Kasumi-1 (cell line): Measurements from ENCODE around the gene MAGI2.
A peak's percentile ranks its signal among the peaks of the same experiment; 100 is the strongest.
"Not testable (repeated sequence)": the region's sequence is repeated elsewhere in the genome, so short reads cannot be mapped to it uniquely, and the experiment has no call there.

Experiments
- DNase-seq, 2 experiments: peaks; one replicate each; lab custom pipeline; 2025; lab: John Stamatoyannopoulos, UW

Gene MAGI2

DNA sequence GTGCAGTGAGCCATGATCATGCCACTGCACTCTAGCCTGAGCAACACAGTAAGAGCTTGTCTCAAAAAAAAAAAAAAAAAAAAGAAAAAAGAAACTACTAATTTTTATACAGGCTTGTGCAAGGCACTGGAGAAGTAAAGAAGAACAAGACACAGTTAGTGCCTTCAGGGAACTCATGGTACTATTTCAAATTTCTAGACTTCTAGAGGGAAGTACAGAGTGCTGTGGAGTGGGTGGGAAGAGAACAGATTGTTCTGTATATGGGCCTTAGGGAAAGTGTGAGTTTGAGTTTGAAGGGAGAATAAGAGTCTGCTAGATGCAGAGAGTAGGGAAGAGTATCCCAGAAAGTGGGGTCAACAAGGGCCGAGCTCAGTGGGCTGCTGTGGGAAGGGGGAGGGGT lies 1420.1 kb downstream of the MAGI2 start:
- no peak for DNase-seq

DNA sequence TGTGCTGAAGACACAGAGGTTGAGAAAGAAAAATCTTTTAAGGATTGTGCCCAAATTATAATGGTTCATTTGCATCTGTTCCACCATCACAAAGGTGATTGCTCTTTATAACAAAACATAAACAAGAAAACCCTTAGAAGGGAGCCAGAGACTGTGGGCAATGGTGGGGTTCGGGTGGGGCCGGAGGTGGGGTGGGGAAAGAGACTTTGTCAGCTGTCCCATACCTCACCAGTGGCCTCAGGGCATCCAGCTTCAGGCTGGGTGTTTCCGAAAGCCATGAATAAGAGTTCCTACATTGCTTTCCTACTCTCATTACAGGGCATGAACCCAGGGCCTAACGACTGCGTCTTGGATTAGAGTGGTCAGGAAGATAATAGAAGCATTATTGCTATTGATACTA lies 1427.0 kb downstream of the MAGI2 start:
- no peak for DNase-seq

GRCh38 chr7:78024591-78024990 lies 1428.9 kb downstream of the MAGI2 start:
- no peak for DNase-seq

- DNase-seq = no peak
Measured at GRCh38 chr7:78023191-78023590, 1430.3 kb downstream of the MAGI2 start.

DNA sequence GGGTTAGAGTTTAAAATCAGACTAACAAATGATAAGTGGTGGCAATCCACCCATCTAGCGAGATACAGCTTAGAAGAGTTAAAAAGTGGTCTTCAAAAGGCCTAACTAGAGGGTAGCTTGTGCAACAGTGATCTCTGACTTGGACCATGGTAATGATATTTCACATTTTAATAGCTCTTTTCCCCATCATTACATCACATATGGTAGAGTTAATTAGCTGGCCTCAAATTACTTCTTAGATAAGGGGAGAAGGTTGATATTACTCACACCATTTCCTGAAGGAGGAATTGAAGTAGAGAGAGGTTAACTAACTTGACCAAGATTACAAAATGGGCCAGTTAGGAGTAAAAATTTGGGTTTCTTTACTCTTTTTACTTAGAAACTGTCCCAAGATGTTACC lies 1431.3 kb downstream of the MAGI2 start:
- DNase-seq = no peak

- peak in 1 of 2 experiments; percentile 19 for DNase-seq
Measured at GRCh38 chr7:78020874-78021249, 1432.6 kb downstream of the MAGI2 start.

DNA sequence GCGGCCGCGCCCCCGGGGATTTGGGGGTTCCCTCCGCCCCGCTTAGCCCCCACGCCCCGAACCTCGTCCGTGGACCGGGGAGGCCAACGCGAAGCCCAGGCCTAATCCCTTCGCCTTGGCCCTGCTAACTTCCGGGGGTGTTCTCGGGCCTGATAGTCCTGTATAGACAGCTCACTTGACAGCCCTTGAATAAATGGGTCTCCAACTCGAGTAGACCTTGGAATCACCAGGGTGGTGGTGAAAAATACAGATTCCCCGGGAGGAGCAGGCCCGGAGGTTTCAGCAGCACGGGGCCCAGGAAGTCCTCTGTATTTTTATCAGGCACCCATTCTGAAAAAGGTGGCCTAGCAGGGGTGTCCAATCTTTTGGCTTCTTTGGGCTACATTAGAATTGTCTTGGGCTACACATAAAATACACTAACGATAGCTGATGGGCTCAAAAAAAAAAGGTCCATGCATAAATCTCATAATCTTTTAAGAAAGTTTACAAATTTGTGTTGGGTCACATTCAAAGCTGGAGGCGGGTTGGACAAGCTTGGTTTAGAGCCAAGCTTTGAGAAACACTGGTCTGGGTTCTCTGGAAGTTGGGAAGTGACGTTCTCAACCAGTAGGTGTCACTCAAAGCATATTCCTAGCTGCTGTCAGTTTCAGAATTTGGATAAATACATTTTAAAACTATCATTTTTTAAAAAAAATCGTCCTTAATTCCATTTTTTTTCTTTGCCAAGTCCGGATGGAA lies 1433.2 kb downstream of the MAGI2 start:
- DNase-seq = peak; percentile 69 to 72

DNA sequence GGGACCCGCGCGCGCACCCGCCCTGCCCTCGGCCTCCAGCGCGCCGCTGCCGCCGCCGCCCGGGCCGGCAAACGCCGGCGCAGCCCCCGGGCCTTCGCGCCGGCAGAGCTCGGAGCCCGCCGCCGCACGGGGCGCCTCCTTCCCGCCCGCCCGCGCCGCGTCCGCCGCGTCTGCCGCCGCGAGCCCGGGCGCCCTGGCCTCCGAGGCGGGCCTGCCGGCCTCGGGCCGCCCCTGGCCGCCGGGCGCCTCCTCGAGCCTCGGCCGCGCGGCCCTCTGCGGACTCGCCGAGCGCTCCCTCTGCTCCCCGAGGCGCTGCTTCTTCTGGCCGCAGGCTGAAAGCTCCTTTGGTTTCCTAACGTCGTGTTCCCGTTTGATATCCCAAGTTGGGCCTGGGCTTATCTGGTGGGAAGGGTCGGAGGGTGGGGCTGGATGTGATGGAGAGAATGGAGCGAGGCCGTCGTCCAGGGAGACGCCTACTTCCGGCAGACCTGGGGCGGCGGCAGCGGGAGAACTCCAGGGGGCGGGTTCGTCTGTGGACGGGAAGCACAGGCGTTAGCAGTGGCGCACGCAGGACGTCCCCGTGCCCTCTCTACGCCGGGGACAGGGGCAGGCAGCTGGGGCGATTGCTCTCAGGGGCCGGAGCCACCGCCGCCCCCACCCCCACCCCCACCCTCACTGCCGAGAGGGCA lies 1433.9 kb downstream of the MAGI2 start:
- DNase-seq = peak; percentile 57 to 76

DNA sequence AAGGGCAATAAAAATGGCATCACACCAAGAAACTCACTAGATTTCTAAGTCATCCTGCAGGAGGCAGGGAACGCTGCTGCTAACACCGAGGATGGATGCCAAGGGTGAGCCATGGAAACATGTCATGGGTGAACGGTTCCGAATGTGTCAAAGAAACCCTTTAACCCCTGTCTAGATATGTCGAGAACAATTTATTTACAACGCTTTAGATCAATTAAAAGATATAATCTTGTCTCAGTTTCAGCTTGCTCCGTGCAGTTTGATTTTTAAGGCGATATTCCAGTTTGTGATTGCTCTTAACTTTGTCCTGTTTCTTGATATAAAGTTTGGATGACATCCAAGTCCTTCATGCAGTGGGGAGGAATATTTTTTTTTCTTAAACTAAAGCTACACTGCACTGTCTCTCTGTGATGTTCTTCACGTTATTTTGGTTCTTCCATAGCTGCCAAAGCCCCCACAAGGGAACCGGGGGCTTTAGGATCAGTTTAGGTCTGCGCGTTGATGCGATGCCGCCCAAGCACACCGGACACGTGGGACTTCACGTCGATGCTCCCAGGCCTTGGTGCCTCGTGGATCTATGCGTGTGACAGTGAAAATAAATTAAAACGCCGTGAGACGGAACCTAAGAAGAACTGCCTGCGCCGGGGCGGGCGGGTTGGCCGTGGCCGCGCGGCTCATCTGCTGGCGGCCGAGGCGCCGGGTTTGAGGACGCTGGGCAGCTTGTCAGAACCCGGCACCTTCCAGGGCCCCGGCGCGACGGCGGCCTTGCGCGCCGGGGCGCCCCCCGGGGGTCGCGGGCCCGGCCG lies 1434.6 kb downstream of the MAGI2 start:
- DNase-seq = peak in 1 of 2 experiments; percentile 4

DNA sequence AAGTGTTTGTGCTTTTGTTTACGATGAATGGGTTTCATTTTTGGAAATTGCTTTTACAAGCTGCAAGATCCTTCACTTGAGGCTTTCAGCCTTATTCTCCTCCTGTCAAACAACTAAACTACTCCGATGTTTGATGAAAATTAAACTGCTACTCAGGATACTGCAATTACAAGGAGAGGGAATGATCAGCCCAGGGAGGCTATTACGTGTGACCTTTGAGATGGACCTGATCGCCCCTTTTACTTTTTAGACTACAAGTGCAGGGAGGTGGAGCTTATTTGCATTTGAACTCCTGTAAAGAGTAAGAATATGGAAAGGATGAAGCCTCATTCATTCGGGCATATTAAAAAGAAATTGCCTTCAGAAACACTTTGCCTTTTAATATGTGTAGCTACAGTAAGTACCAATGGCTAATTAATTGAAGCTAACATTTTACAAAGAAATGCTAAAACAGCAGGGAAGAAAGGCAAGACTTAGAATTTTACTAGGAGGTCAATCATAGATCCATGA lies 1435.8 kb downstream of the MAGI2 start:
- DNase-seq = no peak

DNA sequence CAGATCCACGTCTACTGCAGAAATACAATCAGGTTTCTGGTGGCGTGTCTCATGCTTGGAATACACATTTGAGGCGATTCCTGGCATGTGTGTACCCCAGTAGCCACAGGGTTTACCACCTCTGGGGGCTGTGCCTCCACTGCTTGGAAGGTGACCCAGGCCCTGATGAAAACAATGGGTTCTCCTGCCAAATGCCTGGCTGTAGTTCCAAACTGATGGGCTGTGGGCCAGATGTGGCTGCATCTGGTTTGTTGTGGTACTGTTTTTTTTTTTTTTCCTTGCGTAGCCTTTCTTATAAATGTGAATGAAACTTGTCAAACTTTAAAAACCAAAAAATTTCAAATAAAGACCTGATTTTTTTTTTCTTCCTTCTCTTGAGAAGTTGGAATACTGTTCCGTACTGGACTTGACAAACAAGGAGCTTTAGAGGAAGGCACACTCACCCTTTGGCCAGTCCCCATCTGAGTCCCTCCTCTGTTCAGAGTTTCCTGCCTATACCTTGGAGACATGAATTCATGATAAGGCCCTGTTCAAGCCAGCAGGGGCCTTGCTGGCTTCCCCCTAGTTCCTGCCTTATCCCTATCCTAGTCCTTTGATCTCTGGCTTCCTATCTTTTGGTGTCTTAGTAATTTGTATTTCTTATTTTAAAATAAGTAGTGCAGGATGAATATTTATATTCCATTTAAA lies 1437.8 kb downstream of the MAGI2 start:
- DNase-seq = no peak

DNA sequence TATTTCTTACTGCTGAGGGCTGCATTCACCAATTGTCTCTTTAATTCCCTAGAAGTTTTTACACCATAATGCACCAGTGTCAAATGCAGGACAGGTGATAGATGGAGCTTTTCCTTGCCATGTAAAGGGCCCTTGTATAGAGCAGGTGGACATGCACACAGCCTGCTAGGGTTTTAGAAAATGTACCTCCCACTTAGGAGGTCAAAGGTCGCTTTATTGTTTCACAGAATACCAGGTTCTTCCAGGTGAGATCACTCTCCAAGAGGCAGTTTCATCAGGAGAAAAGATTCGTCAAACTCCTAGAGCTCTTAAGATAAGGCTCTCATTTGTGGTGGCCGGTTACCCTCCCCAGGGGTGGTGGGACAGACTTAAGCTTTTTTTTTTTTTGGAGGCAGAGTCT lies 1439.1 kb downstream of the MAGI2 start:
- no peak for DNase-seq

- DNase-seq = no peak
Measured at GRCh38 chr7:78013386-78013785, 1440.1 kb downstream of the MAGI2 start.

DNA sequence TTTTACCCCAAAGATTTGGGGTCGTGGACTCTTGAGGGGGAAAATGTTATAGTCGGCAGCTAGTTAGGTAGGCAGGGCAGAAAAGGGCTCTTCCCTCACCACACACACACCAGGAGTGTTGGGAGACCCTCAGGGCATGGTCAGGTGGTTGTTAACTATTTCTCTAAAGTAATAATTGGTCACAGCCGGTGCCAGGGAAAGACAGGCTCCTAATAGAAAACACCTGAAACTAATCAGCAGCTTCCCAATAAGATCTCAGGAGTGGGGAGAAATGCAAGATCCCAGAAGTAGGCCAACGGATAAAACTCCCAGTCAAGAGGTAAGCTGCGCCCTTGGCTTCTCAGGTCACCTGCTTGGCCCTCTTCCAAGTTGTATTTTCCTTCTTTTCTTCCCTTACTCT lies 1441.8 kb downstream of the MAGI2 start:
- DNase-seq = no peak

GRCh38 chr7:78007231-78007630 lies 1446.2 kb downstream of the MAGI2 start:
- no peak for DNase-seq

- no peak for DNase-seq
Measured at GRCh38 chr7:78006063-78006755, 1447.3 kb downstream of the MAGI2 start.

- DNase-seq = no peak
Measured at GRCh38 chr7:78002715-78003114, 1450.8 kb downstream of the MAGI2 start.

GRCh38 chr7:78002021-78002420 lies 1451.4 kb downstream of the MAGI2 start:
- no peak for DNase-seq

DNA sequence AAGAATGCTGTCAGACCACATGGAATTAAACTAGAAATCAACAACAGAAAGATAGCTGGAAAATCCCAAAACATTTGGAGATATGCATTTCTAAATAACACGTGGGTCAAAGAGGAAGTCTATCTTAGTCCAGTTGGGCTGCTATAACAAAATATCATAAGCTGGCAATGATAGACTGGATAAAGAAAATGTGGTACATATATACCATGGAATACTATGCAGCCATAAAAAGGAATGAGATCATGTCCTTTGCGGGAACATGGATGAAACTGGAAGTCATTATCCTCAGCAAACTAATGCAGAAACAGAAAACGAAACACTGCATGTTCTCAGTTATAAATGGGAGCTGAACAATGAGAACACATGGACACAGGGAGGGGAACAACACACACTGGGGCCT lies 1454.3 kb downstream of the MAGI2 start:
- DNase-seq = not testable (repeated sequence)

DNA sequence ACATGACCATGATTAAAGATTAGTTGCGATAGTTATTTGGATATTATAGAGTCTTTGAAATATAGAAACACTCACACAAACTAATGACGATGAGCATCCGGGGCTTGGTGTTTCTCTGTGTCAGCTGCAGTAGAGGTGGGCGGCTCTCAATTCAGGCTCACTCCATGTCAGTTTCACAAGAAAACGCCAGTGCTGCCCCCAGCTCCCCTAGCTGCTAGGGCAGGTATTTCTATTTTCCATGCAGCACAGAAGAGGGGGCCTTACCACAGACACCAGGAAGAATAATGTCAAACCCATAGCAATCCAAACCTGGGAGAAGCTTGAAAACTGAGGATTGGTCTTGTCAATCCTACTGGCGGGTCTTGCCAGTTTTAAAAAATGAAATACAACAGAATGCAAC lies 1457.8 kb downstream of the MAGI2 start:
- DNase-seq = no peak

GRCh38 chr7:77993838-77994237 lies 1459.6 kb downstream of the MAGI2 start:
- DNase-seq = no peak
